ENCODE measurements around the gene APOL5. TPM values are rescaled to one million over a fixed set of nuclear protein-coding genes. Genes with fewer than 3 reads are reported as not detected.

Gene APOL5
- total RNA-seq, 1 experiment from 2014 or later, result not detected

- no peaks in the 10 kb centered on the region for H3K9me3 ChIP-seq (ENCODE audit: low read length)
- no peaks in the 10 kb centered on the region for H4K20me1 ChIP-seq (ENCODE audit: low read length)
- no peaks in the 10 kb centered on the region for H3K9me2 ChIP-seq (replicated peaks; ENCODE audit: low read length)
- H3F3A ChIP-seq (ENCODE audit: low read length, unreplicated experiment), result no peaks in the 10 kb centered on the region
- no peak overlapping the region for H3K4me3 ChIP-seq (ENCODE audit: low read length)
- no peak overlapping the region for H3K9ac ChIP-seq (ENCODE audit: low read length)
- H3K36me3 ChIP-seq (ENCODE audit: low read depth, low read length), result peaks cover 17% of the 10 kb centered on the region
- ChIA-PET POLR2A (ENCODE audit: unreplicated experiment) (interaction anchor here (0.6 kb wide), 1 partner anchor 9 kb away, joined by 6 read pairs; no protein-coding TSS in a partner anchor), CTCF (no interaction called here)
- H3K4me2 ChIP-seq (ENCODE audit: low read length), result no peak overlapping the region
- intact Hi-C loops (cut with micrococcal nuclease), result loop anchor here (10.0 kb wide), 1 partner anchor 170 kb away; no protein-coding TSS in a partner anchor
- H3K27me3 ChIP-seq (ENCODE audit: low read length), result no peaks in the 10 kb centered on the region
- H3K79me2 ChIP-seq (ENCODE audit: low read length), result no peaks in the 10 kb centered on the region
- TF ChIP-seq CTCF (conservative IDR thresholded peaks at IDR 0.05; ENCODE audit: low read depth, low read length), result no peak
- no peak for TF ChIP-seq EZH2 (IDR thresholded peaks at IDR 0.05; ENCODE audit: low read length, unreplicated experiment)
- no peak for TF ChIP-seq EZH2phosphoT487 (IDR thresholded peaks at IDR 0.05; ENCODE audit: borderline replicate concordance, low read length)
- no peak overlapping the region for H3K27ac ChIP-seq (ENCODE audit: low read length)
- no peak for ATAC-seq
- H2AFZ ChIP-seq (ENCODE audit: low read length), result no peak overlapping the region
- BruUV-seq (replicated peaks), result no TSS peak
- DNase-seq, result no peak
- H3K4me1 ChIP-seq (ENCODE audit: insufficient read depth, low read length), result no peaks in the 10 kb centered on the region
Observed at GRCh38 chr22:35754761-35755160, 37.1 kb downstream of the APOL5 start.

DNA sequence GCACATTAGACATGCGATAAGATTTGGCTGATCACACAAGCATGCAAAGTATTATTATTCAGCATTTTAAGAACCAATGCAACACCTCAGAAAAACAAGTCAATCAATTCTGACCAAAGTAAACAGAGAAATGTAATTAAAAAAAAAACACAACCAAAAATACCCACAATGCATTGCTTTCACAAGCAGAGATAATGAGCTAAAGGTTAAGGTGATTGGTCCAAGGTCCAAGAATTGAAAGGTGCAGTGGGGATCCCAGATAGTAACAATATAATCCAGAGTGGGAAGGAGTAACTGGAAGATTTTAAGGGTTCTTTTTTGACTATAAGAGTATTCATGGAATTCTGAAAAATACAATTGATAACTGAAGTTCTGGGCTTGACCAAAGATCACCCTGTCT, 39.0 kb downstream of the APOL5 start:
- no peak overlapping the region for H3K9ac ChIP-seq (ENCODE audit: low read length)
- H3K4me2 ChIP-seq (ENCODE audit: low read length), result no peak overlapping the region
- no peaks in the 10 kb centered on the region for H3K4me1 ChIP-seq (ENCODE audit: insufficient read depth, low read length)
- peaks cover 27% of the 10 kb centered on the region for H3K36me3 ChIP-seq (ENCODE audit: low read depth, low read length)
- DNase-seq (no peak), ATAC-seq (no peak)
- no peak overlapping the region for H3K4me3 ChIP-seq (ENCODE audit: low read length)
- H3K27me3 ChIP-seq (ENCODE audit: low read length), result no peaks in the 10 kb centered on the region
- H4K20me1 ChIP-seq (ENCODE audit: low read length), result no peaks in the 10 kb centered on the region
- H3K79me2 ChIP-seq (ENCODE audit: low read length), result no peaks in the 10 kb centered on the region
- no peaks in the 10 kb centered on the region for H3K9me2 ChIP-seq (replicated peaks; ENCODE audit: low read length)
- no peak overlapping the region for H3K27ac ChIP-seq (ENCODE audit: low read length)
- CTCF ChIA-PET, result no interaction called here
- BruUV-seq (replicated peaks), result no TSS peak
- POLR2A ChIA-PET (ENCODE audit: unreplicated experiment), result interaction anchor here (0.6 kb wide), 1 partner anchor 21 kb away, joined by 3 read pairs; no protein-coding TSS in a partner anchor
- no peak for TF ChIP-seq EZH2phosphoT487 (IDR thresholded peaks at IDR 0.05; ENCODE audit: borderline replicate concordance, low read length)
- no peak for TF ChIP-seq CTCF (conservative IDR thresholded peaks at IDR 0.05; ENCODE audit: low read depth, low read length)
- TF ChIP-seq EZH2 (IDR thresholded peaks at IDR 0.05; ENCODE audit: low read length, unreplicated experiment), result no peak
- no peaks in the 10 kb centered on the region for H3K9me3 ChIP-seq (ENCODE audit: low read length)
- intact Hi-C loops (cut with micrococcal nuclease), result loop anchor here (10.0 kb wide), 1 partner anchor 168 kb away; no protein-coding TSS in a partner anchor
- no peak overlapping the region for H2AFZ ChIP-seq (ENCODE audit: low read length)
- H3F3A ChIP-seq (ENCODE audit: low read length, unreplicated experiment), result no peaks in the 10 kb centered on the region

- Histone ChIP-seq H2AFZ (ENCODE audit: low read length) (no peak overlapping the region), H3F3A (ENCODE audit: low read length, unreplicated experiment) (no peaks in the 10 kb centered on the region), H3K4me3 (ENCODE audit: low read length) (no peak overlapping the region), H3K9ac (ENCODE audit: low read length) (no peak overlapping the region), H3K9me2 (replicated peaks; ENCODE audit: low read length) (no peaks in the 10 kb centered on the region), H4K20me1 (ENCODE audit: low read length) (no peaks in the 10 kb centered on the region), H3K27ac (ENCODE audit: low read length) (no peak overlapping the region), H3K36me3 (ENCODE audit: low read depth, low read length) (peaks cover 27% of the 10 kb centered on the region), H3K79me2 (ENCODE audit: low read length) (no peaks in the 10 kb centered on the region), H3K27me3 (ENCODE audit: low read length) (no peaks in the 10 kb centered on the region), H3K9me3 (ENCODE audit: low read length) (no peaks in the 10 kb centered on the region), H3K4me2 (ENCODE audit: low read length) (no peak overlapping the region), H3K4me1 (ENCODE audit: insufficient read depth, low read length) (no peaks in the 10 kb centered on the region)
- intact Hi-C loops (cut with micrococcal nuclease), result loop anchor here (10.0 kb wide), 1 partner anchor 166 kb away; no protein-coding TSS in a partner anchor
- ChIA-PET CTCF (no interaction called here), POLR2A (ENCODE audit: unreplicated experiment) (no interaction called here)
- ATAC-seq (no peak), DNase-seq (no peak)
- TF ChIP-seq CTCF (conservative IDR thresholded peaks at IDR 0.05; ENCODE audit: low read depth, low read length) (no peak), EZH2phosphoT487 (IDR thresholded peaks at IDR 0.05; ENCODE audit: borderline replicate concordance, low read length) (no peak), EZH2 (IDR thresholded peaks at IDR 0.05; ENCODE audit: low read length, unreplicated experiment) (no peak)
- no TSS peak for BruUV-seq (replicated peaks)
Observed at GRCh38 chr22:35758394-35758793, 40.7 kb downstream of the APOL5 start.

Data from PC-3 (cell line).